SK-N-DZ (cell line): ENCODE data around the gene ID2.
"Not testable (repeated sequence)": the region's sequence is repeated elsewhere in the genome, so short reads cannot be mapped to it uniquely, and the experiment has no call there.

ENCODE experiments used
- DNase-seq: peaks from one replicate; pipeline ENCODE4 v3.0.0-alpha.2; 2015; ENCODE audit warnings: low spot score

Gene ID2

DNA sequence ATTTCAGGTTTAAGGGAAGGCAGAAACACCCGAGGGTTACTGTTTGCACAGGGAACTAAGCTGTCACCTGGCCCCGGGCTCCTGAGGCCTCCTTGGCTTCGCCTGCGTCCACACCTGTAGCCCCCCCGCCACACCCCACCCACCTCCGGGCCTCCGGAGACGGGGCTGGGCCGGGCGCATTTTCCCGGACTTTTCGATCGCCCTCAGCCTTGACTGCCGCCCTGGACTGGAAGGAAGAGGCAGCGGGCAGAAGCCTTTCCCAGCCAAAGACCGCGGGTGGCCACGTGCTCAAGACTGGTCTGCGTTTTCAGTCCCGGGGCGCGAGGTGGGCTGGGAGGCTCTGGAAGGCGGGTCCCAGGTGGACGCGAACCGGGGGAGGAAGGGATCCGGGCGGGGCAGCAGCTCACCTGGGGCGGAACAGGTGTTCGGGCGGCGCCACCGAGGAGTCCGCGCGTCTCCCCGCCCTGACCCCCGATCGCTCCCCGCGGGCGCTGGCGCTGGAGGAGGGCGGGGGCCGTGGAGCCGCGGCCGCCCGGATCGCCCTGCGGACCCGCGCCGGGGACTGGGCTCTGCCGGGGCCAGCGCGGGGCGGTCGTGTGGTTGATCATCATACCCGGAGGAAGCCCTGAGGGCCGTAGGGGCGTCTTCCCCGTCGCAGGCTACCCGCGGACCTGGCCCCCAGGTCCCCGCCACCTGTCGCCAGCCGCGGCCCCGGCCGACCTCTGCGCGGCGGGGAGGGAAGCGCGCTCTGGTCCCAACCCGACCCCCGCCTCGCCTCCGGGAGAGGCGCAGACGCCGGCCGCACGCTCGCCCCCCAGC is 3.2 kb downstream of the ID2 start:
- peak; percentile 45 for DNase-seq

DNA sequence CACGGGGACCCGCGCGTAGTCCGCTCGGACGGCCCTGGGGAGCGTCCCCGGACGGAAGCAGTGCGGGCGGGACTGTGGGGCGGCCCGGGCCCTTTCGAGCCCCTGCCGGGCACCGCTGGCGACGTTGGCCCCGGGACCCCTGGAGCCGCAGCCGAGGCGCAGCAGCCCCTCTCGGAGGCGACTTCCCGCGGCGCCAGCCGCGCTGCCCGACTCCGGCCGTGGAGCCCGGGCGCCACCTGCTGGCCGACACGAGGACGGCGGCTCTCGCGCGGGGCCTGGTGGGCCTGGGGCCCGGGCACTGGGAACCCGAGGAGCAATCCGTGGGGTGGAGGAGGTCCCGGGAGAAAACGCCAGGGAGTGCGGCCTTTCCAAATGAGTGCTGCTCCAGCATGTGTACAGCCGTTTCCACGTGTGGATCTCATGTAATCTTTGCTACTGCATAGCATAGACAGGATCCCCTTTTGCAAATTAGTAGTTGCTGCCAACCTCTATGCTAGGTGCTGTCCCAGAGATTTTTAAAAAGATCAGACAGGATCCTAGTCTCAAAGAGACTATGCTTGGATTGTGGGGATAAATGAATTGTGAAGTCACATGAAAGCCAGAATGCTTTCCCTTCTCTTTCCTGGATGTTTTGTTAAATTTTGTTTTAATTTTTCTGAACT is 4.0 kb downstream of the ID2 start:
- DNase-seq: peak; percentile 60

DNA sequence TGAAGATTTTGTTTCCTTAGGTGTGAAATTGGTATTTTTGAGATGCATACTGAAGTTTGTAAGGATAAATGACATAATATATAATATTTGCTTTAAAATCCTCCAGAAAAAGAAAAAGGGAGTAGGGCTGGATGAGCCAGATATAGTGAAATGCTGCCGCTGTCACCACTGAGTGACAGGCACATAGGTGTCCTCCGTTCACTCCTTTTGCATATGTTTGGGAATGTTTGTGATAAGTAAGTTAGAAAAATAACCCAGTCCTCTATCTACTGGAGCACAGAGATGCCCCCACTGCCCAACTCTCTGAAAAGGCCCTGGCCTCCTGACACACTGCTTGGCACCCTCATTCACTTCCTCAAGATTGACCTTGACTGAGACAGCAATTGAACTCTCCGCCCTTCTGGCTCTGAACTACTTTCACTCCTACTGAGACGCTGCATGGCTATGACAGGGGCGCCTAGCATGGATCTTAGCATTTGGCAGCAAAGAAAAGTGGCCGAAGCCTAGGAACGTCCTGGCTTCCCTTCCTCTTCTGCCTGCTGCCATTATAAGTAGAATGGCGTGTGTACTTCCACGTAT is 10.1 kb downstream of the ID2 start:
- DNase-seq: no peak

DNA sequence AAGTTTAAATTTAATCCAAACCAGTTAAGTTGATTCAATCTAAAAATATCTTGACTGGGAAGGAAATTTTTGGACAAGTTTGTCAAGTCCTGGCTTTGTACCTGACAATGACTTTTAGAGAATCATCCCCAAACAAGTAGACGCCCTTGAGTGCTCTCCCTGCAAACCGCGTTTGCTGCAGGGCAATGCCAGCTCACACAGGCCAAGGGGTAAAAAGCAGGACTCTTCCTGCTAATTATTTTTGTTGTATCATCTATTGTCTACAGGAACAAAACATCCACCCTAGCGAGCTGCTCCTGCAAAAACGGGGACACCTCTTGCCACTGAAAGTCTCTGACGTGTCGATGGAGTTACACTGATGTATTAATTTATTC is 10.9 kb downstream of the ID2 start:
- no peak for DNase-seq

DNA sequence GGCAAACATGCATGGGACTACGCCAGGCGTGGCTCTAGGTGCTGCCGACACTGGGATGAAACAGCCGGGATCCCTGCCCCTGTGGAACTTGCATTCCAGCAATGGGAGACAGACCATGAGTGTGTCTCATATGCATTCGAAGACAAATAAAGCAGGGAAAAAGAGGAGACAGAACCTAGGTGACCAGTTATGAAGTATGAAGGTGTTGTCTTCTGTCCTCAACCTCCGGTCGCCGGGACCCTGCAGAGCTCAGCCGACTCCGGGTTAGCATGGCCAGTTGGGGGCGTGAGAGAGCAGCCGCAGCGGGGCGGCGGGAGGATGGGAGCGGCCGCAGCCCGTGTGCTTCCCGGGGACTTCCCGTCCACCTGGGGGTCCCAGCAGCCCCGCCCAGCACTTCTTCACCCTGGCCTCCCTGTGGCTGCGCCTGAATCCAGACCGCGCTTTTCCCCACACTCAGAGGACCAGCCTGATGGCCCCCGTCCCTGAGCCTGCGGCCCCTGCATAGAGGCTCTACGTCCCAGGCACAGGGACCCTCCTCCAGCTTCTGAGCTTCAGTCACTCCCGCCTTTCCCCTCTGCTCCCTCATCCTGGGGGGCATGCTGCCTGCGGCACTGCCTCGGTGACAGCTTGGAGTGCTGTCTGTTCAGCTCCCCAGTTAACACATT is 11.4 kb downstream of the ID2 start:
- DNase-seq: no peak

DNA sequence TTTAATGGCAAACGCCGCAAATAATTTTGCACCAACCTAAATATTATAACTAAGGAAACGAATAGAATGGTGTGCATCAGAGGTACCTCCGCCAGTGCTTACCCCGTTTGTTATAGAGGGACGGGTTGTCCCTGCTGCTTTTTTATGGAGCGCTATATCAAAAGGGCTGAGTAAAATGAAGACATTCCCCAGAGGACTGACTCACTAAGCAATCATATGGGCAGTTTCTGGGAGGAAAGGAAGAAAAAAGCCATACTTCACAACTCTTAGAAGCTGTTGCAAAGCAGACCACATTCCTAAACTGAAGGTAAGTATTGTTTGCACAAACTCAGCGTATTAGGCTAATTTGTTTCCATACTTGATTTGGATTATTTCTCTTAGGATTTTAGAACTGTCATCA is 12.9 kb downstream of the ID2 start:
- no peak for DNase-seq

DNA sequence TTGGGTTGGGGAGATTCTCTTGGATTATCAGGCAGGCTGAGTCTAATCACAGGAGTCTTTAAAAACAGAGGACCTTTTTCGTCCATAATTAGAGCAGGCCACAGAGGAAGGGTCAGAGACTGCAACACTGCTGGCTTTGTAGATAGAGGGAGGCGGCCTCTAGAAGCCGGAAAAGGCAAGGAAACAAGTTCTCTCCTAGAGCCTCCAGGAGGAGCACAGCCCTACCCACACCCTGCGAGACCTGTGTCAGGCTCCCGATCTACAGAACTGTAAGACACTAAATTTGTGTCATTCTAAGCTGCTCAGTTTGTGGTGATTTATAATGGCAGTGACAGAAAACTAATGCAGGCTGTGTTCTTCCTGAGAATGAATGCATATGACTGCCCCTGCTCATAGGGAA is 15.3 kb downstream of the ID2 start:
- DNase-seq: no peak

DNA sequence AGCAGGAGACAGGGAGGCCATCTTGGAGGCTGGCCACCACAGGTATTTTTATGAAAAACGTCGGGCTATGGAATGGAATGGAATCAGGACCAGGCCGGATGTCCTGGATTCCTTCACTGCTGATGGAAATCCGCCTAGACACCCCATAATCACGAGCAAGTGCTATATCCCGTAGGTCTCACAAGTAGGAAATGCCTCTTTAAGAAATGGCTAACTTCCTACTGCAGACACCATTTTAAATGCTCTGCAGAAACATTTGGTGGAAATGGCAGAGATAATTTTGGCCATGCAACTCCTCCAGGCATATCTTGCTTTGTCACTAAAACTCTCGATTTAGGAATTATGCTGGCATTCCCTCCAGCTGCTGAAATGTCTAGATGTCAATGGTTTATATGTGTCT is 18.0 kb downstream of the ID2 start:
- DNase-seq: no peak

DNA sequence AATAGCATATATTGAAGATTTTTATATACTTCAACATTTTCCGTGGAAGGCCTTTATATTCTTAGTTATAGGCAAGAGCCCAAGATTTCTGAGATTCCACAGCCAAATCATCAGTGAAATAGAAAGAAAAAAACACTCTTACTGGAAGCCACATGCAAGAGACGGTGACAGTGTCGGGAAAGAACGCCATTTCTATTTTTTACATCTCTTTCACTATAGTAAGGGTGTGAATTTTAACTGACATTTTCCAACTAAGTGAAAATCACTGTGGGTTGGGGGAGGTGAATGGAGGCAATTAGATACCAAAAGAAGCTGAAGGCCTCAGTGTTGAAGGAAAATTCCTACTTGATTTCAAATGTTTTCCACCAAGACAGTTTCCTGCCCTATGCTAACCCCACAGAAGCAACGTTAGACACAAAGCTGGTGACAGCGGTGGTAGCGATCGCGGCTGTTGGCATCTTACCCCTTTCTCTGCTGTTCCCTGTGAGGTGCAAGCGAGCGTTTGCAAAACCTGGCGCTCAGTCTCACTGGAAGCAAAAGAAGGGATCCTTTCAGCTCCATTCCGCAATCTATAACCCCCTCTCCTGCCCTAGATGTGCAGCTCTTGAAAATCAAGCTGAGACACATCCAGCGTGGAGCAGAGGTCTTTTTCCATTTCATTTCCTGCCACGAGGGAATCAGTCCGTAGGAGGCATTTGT is 20.0 kb downstream of the ID2 start:
- no peak for DNase-seq

DNA sequence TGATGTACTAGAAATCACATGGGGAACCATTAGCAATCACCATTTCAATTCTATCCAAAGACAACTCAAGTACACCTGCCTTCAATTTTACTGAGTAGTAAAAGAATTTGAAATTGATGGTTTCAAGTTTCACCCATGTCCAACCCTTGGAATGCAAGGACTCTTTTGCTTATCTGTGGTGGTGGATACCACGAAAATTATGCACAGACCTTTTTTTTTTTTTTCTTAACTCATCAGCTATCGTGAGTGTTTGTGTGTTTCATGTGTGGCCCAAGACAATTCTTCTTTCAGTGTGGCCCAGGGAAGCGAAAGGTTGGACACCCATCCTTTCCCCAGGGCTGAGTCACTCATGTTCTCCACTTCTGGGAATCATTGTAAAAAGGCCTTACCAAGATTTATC is 23.1 kb downstream of the ID2 start:
- no peak for DNase-seq

DNA sequence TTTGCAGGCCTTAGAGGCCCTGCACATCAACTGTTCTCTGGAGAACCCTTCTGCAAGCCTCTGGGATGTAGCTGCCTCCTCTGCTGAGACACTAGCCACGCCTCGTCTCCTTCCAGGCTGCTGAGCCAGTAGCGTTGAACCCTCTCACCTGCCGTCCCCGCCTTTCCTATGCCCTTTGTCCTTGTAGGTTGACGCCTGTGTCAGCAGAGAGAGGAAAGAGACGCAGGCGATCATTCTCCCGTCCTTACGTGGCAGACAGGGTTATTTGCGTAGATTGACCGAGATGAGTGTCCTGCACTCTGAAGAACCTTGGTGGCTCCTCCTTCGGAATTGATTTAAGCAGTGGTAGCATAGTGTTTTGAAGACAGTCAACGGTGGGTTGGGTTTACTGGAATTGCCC is 27.8 kb downstream of the ID2 start:
- no peak for DNase-seq

DNA sequence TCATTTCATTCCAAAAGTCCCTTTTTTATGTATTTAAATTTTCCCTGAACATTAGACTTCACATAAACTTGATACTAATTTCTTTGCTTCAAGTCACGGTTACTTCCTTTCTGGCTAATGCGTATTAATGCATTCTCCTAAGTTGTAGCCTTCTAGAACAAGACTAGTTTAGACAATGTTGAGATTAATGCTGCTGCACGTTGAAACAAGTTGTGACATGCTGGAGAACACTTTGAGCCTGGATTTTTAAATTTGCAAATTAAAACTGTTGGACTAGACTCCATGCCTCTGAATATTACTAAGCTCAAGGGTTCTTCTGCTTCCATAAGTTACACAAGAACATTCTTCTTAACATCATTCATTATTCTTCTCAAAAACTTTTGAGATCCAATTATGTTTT is 29.1 kb downstream of the ID2 start:
- no peak for DNase-seq

DNA sequence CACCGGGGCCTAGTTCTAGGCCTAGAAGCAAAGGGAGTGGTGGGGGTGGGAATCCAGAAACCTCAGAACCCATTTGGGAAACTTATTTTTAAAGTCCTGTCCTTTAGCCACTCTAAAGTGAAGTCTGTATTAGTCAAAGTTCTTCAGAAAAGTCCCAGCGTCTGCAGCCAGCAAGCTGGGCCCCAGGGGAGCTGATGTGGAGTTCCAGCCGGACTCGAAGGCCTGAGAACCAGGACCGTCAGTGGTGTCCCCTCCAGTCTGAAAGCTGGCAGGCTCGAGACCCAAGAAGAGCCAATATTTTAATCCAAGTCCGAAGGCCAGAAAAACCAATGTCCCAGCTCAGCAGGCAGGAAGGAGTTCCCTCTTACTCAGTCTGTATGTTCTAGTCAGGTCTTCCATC is 32.4 kb downstream of the ID2 start:
- no peak for DNase-seq

DNA sequence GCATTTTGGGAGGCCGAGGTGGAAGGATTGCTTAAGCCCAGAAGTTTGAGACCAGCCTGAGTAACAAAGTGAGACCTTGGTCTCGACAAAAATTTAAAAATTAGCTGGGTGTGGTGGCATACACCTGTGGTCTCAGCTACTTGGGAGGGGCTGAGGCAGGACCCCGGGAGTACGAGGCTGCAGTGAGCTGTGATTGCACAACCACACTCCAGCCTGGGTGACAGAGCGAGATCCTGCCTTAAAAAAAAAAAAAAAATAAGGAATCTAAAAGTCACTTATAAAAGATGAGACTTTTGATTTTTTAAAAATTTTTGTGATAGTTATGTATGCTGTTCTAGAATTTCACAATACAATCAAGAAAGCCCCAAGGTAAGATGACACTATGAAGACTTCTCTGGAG is 33.1 kb downstream of the ID2 start:
- DNase-seq: no peak

DNA sequence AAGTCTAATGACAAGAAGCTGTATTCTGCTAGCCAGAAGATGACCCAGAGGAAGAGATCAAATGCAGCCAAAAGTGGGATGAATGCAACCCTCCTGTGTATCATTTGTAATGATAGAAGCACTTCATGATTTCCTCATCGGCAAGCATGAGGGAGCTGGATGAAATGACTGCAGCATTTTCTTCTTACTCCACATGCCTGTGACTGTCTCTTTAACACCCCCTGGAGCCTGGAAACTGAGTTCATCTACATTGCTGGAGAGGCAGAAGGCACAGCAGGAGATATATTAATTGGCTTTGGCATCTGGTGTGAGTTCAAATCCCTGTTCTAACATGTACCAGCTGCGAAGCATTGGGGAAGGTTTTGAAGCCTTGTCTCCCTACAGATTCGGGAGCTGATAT is 37.7 kb downstream of the ID2 start:
- no peak for DNase-seq

DNA sequence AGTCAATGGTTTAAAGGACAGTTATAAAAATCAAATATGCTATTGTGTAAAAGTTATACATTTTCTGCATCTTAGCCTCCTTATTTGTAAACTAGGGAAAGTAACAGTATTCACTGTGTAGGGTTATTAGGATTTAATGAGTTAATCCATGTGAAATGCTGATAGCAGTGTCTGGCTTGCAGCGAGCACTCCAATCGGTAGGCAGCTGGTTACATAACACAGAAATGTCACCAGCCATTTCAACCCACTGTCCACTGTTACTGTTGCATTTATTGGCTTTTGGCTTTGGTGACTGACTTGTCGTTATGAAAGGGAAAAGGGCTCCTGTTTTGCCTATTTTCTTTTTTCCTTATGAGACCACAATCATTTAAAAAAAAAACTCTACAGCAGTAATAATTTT is 38.9 kb downstream of the ID2 start:
- no peak for DNase-seq

DNA sequence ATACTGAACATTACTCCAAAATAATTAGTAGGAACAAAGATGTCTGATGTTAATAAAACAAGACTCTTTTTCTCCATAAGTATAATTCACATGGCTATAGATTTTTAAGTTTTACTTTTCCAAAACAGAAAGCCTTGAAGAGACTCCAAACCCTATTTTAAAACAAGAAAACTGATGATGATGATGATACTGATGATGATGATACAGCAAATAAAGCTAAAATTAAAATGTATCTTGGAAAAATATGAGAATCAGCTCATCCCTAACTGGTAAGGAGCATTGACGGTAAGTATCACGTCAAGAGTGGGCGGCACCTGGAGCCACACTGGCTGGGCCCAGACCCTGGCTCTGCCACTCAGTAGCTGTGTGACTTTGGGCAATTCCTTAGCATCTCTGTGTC is 39.6 kb downstream of the ID2 start:
- no peak for DNase-seq

DNA sequence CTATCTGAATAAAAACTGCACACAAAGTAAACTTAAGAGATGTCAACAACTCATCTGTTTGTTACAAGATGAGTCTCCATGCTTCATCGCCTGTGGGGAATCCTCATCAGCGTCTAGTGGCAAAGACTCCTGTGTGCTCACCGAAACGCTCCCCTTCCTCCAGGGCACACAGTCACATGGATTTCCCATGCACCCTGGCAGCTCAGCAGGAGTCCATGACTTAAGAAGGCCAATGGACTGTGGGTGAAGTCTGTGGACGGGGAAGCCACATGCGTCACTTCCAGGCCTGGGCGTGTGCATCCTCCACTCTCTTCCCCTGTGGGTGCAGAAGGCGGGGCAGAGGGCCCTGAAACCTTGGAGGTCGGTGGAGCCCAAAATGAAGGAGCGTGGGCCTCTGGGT is 41.1 kb downstream of the ID2 start:
- DNase-seq: no peak

DNA sequence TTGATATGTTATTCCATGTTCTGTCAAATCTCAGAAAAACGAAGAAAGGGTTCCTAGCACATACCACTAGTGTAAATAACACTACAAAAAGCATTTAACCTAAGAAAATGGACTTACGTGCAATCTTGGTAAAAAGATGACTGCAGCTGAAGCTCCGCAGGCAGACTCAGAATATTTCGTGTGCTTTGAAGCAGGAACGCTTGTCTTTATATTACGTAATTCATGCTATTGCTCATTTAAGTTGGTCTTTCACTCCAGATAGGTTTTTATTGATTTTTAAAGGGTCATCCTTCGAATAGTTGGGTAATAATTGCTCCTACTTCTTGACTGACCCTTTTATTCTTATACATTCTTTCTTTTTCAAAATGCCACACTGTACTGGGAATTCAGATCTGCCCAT is 44.0 kb downstream of the ID2 start:
- DNase-seq: no peak

DNA sequence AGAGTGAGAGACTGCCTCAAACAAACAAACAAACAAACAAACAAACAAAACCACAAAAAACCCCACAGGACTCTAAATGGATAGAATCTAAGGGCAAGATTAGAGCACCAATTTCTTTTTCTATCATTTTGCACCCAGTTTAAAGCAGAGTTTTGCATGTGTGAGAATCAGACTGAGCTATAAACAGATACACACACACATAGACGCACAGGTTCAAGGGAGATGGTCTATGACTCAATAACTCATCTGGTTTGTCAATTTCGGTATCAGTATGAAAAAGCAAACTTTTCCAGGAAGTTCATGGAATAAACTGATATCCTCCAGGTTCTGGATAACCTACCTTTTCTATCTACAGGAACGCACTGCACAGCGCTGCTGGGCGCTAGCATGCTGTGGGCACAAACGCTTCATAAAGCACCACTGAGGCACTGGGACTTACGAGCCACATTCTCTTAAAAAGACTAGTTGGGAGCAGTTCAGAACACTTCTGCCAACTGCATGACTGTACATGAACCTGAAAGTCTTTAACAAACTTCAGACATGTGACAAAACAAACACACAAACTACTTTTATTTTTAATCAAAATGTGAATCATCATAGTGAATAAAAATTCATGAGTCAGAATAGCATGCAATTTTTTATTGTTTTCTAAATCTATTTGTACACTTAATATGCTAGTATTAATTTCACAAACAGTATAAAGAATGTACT is 46.6 kb downstream of the ID2 start:
- DNase-seq: no peak

DNA sequence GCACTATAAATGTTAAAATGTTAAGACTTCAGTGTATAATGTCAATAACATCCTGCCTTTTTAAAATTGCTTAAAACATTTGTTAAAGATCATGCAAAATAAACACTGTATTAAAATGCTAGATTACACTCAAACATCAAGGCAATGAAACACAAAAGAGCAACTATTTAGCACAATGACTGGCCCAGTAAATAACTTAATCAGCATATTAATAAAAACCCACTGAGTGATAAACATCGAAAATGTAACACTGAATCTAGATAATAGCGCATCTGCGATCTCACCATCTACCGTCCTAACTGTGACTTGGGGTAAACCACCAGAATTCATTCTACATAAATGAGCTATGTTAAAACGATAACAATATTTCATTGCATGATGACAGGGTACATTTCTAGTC is 47.2 kb downstream of the ID2 start:
- not testable (repeated sequence) for DNase-seq
